UCSD-AML1 (cell line): Measurements from ENCODE around the gene PPP2R2B.

ENCODE experiments used
- DNase-seq: peaks from one replicate; lab custom pipeline; 2025; ENCODE audit not compliant: unreplicated experiment; lab: John Stamatoyannopoulos, UW

PPP2R2B gene

GRCh38 chr5:146878476-146879172 lies at the start of gene PPP2R2B:
Gene PPP2R2B, minus strand, starts transcription at chr5:146878757.
- peak; percentile 13 for DNase-seq

- DNase-seq: no peak
These were observed 45.6 kb upstream of the PPP2R2B start for GRCh38 chr5:146924132-146924531.

GRCh38 chr5:146921225-146921624 lies 42.7 kb upstream of the PPP2R2B start:
- no peak for DNase-seq

GRCh38 chr5:146920351-146920881 lies 41.9 kb upstream of the PPP2R2B start:
- DNase-seq: no peak

- DNase-seq: no peak
These were observed 40.7 kb upstream of the PPP2R2B start for GRCh38 chr5:146919304-146919703.

- DNase-seq: no peak
These were observed 39.4 kb upstream of the PPP2R2B start for GRCh38 chr5:146917931-146918330.

GRCh38 chr5:146912874-146913273 lies 34.3 kb upstream of the PPP2R2B start:
- no peak for DNase-seq

- DNase-seq: no peak
These were observed 31.7 kb upstream of the PPP2R2B start for GRCh38 chr5:146910239-146910638.

GRCh38 chr5:146909255-146910068 lies 30.9 kb upstream of the PPP2R2B start:
- no peak for DNase-seq

GRCh38 chr5:146906803-146907202 lies 28.2 kb upstream of the PPP2R2B start:
- DNase-seq: no peak

GRCh38 chr5:146904890-146905289 lies 26.3 kb upstream of the PPP2R2B start:
- no peak for DNase-seq

- DNase-seq: no peak
These were observed 25.2 kb upstream of the PPP2R2B start for GRCh38 chr5:146903789-146904188.

- DNase-seq: no peak
These were observed 23.9 kb upstream of the PPP2R2B start for GRCh38 chr5:146902471-146902870.

- DNase-seq: no peak
These were observed 18.5 kb upstream of the PPP2R2B start for GRCh38 chr5:146897061-146897460.

- DNase-seq: no peak
These were observed 16.4 kb upstream of the PPP2R2B start for GRCh38 chr5:146894753-146895521.

- DNase-seq: no peak
These were observed 15.4 kb upstream of the PPP2R2B start for GRCh38 chr5:146893991-146894390.

GRCh38 chr5:146892231-146892630 lies 13.7 kb upstream of the PPP2R2B start:
- DNase-seq: no peak

GRCh38 chr5:146891511-146891910 lies 13.0 kb upstream of the PPP2R2B start:
- DNase-seq: no peak

GRCh38 chr5:146890731-146891440 lies 12.3 kb upstream of the PPP2R2B start:
- DNase-seq: no peak

GRCh38 chr5:146890066-146890465 lies 11.5 kb upstream of the PPP2R2B start:
- no peak for DNase-seq

GRCh38 chr5:146889169-146889568 lies 10.6 kb upstream of the PPP2R2B start:
- no peak for DNase-seq
